Measurements from ENCODE around the gene PEX11G.

DNA sequence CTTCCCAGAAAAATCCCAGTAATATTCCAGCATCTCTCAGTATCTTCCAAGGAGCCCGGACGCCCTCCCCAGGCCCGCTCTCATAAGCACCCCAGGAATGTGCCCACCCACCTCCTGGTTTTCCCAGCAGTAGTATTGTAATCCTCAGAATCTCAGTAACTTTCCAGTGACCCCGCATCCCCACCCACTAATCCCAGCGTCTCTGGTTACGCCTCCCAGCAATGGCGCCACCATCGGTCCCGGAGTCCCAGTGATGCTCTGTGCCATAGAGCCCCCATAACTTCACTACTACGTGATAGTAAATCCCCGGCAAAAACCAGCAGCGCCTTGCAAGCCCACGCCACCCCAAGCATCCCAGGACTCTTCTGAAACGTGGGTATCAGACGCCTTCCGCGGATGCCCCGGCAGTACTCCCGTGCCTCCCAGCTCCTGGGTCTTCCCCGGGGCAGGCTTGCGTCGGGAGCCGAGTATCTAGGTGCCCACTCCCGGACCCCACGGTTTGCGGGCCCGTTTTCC is 45.8 kb upstream of the PEX11G start:
- TF ChIP-seq POLR2A (IDR thresholded peaks at IDR 0.05; ENCODE audit: control extremely low read depth in 1 of 2, low read depth in 2 of 2, low read length in 2 of 2): no peak
- TF ChIP-seq, protein P1, sequence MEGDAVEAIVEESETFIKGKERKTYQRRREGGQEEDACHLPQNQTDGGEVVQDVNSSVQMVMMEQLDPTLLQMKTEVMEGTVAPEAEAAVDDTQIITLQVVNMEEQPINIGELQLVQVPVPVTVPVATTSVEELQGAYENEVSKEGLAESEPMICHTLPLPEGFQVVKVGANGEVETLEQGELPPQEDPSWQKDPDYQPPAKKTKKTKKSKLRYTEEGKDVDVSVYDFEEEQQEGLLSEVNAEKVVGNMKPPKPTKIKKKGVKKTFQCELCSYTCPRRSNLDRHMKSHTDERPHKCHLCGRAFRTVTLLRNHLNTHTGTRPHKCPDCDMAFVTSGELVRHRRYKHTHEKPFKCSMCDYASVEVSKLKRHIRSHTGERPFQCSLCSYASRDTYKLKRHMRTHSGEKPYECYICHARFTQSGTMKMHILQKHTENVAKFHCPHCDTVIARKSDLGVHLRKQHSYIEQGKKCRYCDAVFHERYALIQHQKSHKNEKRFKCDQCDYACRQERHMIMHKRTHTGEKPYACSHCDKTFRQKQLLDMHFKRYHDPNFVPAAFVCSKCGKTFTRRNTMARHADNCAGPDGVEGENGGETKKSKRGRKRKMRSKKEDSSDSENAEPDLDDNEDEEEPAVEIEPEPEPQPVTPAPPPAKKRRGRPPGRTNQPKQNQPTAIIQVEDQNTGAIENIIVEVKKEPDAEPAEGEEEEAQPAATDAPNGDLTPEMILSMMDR (IDR thresholded peaks at IDR 0.05; ENCODE audit: control extremely low read depth in 1 of 3, insufficient read depth in 1 of 3, low read depth in 1 of 3, low read length in 3 of 3): peak in 1 of 3 experiments; percentile 9; a peak in 2 of 4 replicates
- no peak for TF ChIP-seq CHD2 (IDR thresholded peaks at IDR 0.05; ENCODE audit: low read length)
- no peak for TF ChIP-seq KDM1A (IDR thresholded peaks at IDR 0.05; ENCODE audit: borderline replicate concordance, low read length)
- no peak for TF ChIP-seq GABPA (IDR thresholded peaks at IDR 0.05; ENCODE audit: borderline replicate concordance, insufficient read depth, low read length)
- no peak for TF ChIP-seq BACH1 (IDR thresholded peaks at IDR 0.05; ENCODE audit: low read length)
